Thyroid gland (tissue), 4 donors: Measurements from ENCODE around the gene APBA1. TPM values are rescaled to one million over a fixed set of nuclear protein-coding genes. Genes with fewer than 3 reads are reported as not detected.

Experiments used
- DNase-seq, 2 donors: peaks; one replicate each; pipeline ENCODE4 v3.0.0-alpha.2; 2019
- H3K27ac ChIP-seq, 3 donors: fragments of 200-600 bp; sonication (generic); 1 replicate in 2 of 3; 2 replicates in 1 of 3; pipeline ENCODE4 v1.5.1; 2016 to 2019; ENCODE audit warnings: mild to moderate bottlenecking in 1 of 3, moderate library complexity in 1 of 3
- H3K27me3 ChIP-seq: fragments of 200-600 bp; sonication (generic); one replicate; pipeline ENCODE4 v1.5.1; 2019
- H3K36me3 ChIP-seq, 2 donors: fragments of 200-600 bp; sonication (generic); one replicate each; pipeline ENCODE4 v1.5.1; 2016 to 2019
- H3K4me1 ChIP-seq, 2 donors: fragments of 200-600 bp; sonication (generic); one replicate each; pipeline ENCODE4 v1.5.1; 2017 to 2019
- H3K4me3 ChIP-seq, 3 donors: fragments of 200-600 bp; sonication (generic); replicated peaks in 1 of 3; 1 replicate in 2 of 3; 2 replicates in 1 of 3; pipeline ENCODE4 v1.5.1; 2016; ENCODE audit warnings: mild to moderate bottlenecking in 1 of 3
- H3K9me3 ChIP-seq: fragments of 200-600 bp; sonication (generic); one replicate; pipeline ENCODE4 v1.5.1; 2017
- CTCF ChIP-seq, 6 experiments: fragments of 200-600 bp in 3 of 6; fragments of 450-650 bp in 3 of 6; sonication (generic) in 3 of 6; IDR thresholded peaks; one replicate each; pipeline ENCODE4 v1.5.1; 2016 to 2019; ENCODE audit warnings: antibody characterized with exemption in 6 of 6, mild to moderate bottlenecking in 2 of 6, inconsistent platforms in 1 of 6, moderate library complexity in 1 of 6
- POLR2A ChIP-seq, 2 donors: fragments of 450-650 bp; IDR thresholded peaks; one replicate each; pipeline ENCODE4 v1.6.1; 2017; ENCODE audit warnings: antibody characterized with exemption in 2 of 2, mild to moderate bottlenecking in 2 of 2, moderate library complexity in 1 of 2
- WGBS, 2 donors: methylation state at CpG; one replicate each; pipeline ENCODE4 v1.1.5; 2017; 5-methylcytosine and 5-hydroxymethylcytosine counted together
- intact Hi-C: fragments of 100-400 bp; cut with DNase I; formaldehyde crosslinking; loops from one replicate; pipeline ENCODE4 v1.15.1; 2023
- total RNA-seq, 4 donors: library from RNA; depleted of rRNA; stranded (reverse); fragments of >200 nt; gene quantifications; one replicate each; pipeline ENCODE4 v1.2.3, GENCODE V29; 2016

Gene APBA1
- total RNA-seq, 4 donors from 2014 or later, result 2.8 to 11.2 (median 3.8) TPM

DNA sequence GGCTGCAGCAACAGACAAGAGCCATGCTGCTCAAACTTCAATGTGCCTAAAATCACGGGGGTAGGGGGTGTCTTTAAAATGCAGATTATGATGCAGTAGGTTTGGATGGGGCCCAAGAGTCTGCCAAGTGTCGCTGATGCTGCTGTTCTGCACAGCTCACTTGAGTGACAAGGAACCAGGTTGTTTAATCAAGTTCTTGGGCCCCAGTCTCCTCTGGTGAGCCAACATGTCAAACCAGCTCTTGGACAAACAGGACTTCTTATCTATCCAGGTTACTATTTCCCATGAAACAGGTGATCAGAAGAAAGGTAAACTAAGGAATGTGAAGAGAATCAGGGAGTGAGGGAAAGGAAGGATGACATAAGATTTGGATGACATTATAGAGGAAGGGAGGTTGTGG is 78.0 kb downstream of the APBA1 start:
- Histone ChIP-seq H3K4me1 (no peaks in the 10 kb centered on the region), H3K4me3 (no peak overlapping the region), H3K36me3 (no peaks in the 10 kb centered on the region), H3K27ac (no peak overlapping the region), H3K27me3 (no peaks in the 10 kb centered on the region), H3K9me3 (no peaks in the 10 kb centered on the region)
- intact Hi-C loops, result no loop called here
- 49 to 72% methylated on average over 2 of the region's 2 CpGs for WGBS, 2 donors
- TF ChIP-seq POLR2A (IDR thresholded peaks at IDR 0.05), result no peak
- TF ChIP-seq CTCF (IDR thresholded peaks at IDR 0.05), result no peak
- DNase-seq, result no peak

DNA sequence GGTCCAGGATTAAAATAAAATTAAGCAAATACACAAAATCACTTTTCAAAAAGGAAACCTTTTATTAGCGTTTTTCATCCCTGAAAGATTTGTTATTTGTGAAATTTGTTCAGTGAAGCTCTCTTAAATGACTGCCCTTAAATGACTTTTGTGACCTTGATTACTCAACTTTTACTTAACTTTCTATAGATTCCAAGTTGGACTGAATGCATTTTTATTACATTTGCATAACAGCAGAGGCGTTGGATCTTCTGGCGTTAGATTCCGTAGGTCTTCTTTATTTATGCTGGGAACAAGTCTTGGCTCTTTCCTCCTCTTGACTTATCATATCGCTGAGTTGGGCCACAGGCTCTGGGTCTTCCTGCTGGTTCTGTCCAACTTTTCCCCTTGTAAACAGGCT is 78.4 kb downstream of the APBA1 start:
- no peak overlapping the region for H3K4me3 ChIP-seq
- no peaks in the 10 kb centered on the region for H3K27me3 ChIP-seq
- 74 to 86% methylated on average over 5 of the region's 5 CpGs for WGBS, 2 donors
- TF ChIP-seq CTCF (IDR thresholded peaks at IDR 0.05) (no peak), POLR2A (IDR thresholded peaks at IDR 0.05) (no peak)
- DNase-seq, result no peak
- H3K4me1 ChIP-seq, result no peaks in the 10 kb centered on the region
- H3K27ac ChIP-seq, result no peak overlapping the region
- H3K36me3 ChIP-seq, result no peaks in the 10 kb centered on the region
- intact Hi-C loops, result no loop called here
- H3K9me3 ChIP-seq, result no peaks in the 10 kb centered on the region

- no peak for DNase-seq
- no peaks in the 10 kb centered on the region for H3K4me1 ChIP-seq
- intact Hi-C loops, result no loop called here
- H3K27me3 ChIP-seq, result no peaks in the 10 kb centered on the region
- no peaks in the 10 kb centered on the region for H3K36me3 ChIP-seq
- 63 to 69% methylated on average over 3 of the region's 3 CpGs for WGBS, 2 donors
- H3K9me3 ChIP-seq, result no peaks in the 10 kb centered on the region
- TF ChIP-seq POLR2A (IDR thresholded peaks at IDR 0.05) (no peak), CTCF (IDR thresholded peaks at IDR 0.05) (no peak)
- no peak overlapping the region for H3K27ac ChIP-seq
- H3K4me3 ChIP-seq, result no peak overlapping the region
Observed at GRCh38 chr9:69593301-69593700, 78.9 kb downstream of the APBA1 start.

GRCh38 chr9:69590266-69590665 is 81.9 kb downstream of the APBA1 start:
- Histone ChIP-seq H3K27ac (no peak overlapping the region), H3K4me1 (no peaks in the 10 kb centered on the region), H3K4me3 (no peak overlapping the region), H3K36me3 (no peaks in the 10 kb centered on the region), H3K27me3 (no peaks in the 10 kb centered on the region), H3K9me3 (no peaks in the 10 kb centered on the region)
- DNase-seq, result no peak
- TF ChIP-seq CTCF (IDR thresholded peaks at IDR 0.05) (no peak), POLR2A (IDR thresholded peaks at IDR 0.05) (no peak)
- intact Hi-C loops, result no loop called here
- WGBS, 2 donors, result 83 to 91% methylated on average over 5 of the region's 5 CpGs

DNA sequence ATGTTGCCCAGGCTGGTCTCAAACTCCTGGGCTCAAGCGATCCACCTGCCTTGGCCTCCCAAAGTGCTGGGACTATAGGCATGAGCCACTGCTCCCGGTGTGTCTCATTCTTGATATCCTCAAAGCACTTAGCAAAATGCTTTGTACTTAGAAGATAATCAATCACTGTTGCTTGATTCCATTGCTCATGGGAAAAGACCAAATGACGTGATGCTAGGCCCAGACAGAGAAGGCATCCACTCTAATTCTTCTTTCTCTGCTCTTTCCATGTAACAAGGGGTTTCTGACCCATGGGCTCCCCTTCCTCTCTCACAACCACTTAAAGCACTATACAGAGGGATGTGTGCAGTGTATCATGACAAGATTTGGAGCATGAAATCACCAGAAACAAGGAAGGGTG is 83.0 kb downstream of the APBA1 start:
- intact Hi-C loops, result no loop called here

More for the DNA sequence above, 83.0 kb downstream of the APBA1 start:
- no peak for DNase-seq
- no peak for TF ChIP-seq POLR2A (IDR thresholded peaks at IDR 0.05)
- TF ChIP-seq CTCF (IDR thresholded peaks at IDR 0.05), result no peak
- Histone ChIP-seq H3K27me3 (no peaks in the 10 kb centered on the region), H3K27ac (no peak overlapping the region), H3K36me3 (no peaks in the 10 kb centered on the region), H3K4me3 (no peak overlapping the region), H3K9me3 (no peaks in the 10 kb centered on the region), H3K4me1 (no peaks in the 10 kb centered on the region)
- WGBS, 2 donors, result 92 to 97% methylated on average over 3 of the region's 3 CpGs
